Gastrocnemius medialis (tissue), 4 donors: ENCODE measurements around the gene JAM3.

ENCODE experiments used
- CTCF ChIP-seq, 5 experiments: fragments of 450-650 bp in 3 of 5; fragments of 200-600 bp in 2 of 5; sonication (generic) in 2 of 5; IDR thresholded peaks in 4 of 5; conservative IDR thresholded peaks in 1 of 5; 1 replicate in 4 of 5; 2 replicates in 1 of 5; pipeline ENCODE4 v1.5.1; 2016 to 2019; ENCODE audit warnings: antibody characterized with exemption in 5 of 5, mild to moderate bottlenecking in 3 of 5, moderate library complexity in 3 of 5
- POLR2A ChIP-seq, 2 donors: fragments of 450-650 bp; IDR thresholded peaks; one replicate each; pipeline ENCODE4 v1.6.1; 2017; ENCODE audit warnings: antibody characterized with exemption in 2 of 2, mild to moderate bottlenecking in 2 of 2, moderate library complexity in 2 of 2

DNA sequence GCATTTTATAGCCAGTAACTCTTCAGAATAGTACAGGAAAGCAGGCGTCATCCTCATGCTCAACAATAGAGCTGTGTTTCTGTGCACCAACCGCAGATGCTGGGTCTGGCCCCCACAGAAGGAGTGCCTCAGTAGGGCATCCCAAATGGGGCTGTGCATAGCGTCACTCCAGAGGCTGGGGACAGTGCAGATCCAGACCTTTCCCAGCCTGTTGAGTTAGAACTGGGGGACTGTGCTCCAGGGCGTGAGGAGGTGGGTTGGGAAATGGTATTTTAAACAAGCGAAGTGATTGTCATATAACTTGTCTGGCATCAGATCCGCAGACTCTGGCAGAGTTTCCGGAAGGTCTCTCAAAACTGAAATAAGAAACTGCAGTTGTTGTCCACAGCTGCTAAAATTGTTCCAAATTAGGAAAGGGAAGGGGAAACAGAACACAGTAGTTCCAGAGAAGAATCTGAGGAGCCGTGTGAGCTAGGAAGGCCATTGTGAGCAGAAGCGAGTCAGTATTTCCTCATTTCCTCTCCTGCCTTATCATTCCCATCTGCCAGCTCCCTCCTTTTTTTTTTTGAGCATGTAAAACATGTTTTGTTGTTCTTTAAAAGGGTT is 52.2 kb downstream of the JAM3 start:
- TF ChIP-seq CTCF (IDR thresholded peaks at IDR 0.05 in 4 of 5, conservative IDR thresholded peaks at IDR 0.05 in 1 of 5) (no peak), POLR2A (IDR thresholded peaks at IDR 0.05) (no peak)
